Activated CD4-positive, alpha-beta memory T cell treated with anti-CD3 and anti-CD28 coated beads, Interleukin-2, amount 10 ng/mL, durations not matched to agents 7 days and 5 days (primary cell): ENCODE measurements around the gene MIAT. TPM values are rescaled to one million over a fixed set of nuclear protein-coding genes. Genes with fewer than 3 reads are reported as not detected.

ENCODE experiments used
- CTCF ChIA-PET: fragments of 350-600 bp; sonication (Branson Sonifier 250); formaldehyde crosslinking; loops from one replicate; lab custom pipeline; 2021; ENCODE audit warnings: antibody characterized with exemption, inconsistent platforms; lab: Charles Lee
- POLR2A ChIA-PET: fragments of 350-600 bp; sonication (Branson Sonifier 250); formaldehyde crosslinking; loops from one replicate; lab custom pipeline; 2021; ENCODE audit warnings: antibody characterized with exemption; lab: Charles Lee
- DNase-seq: peaks from one replicate; pipeline ENCODE4 v3.0.0-alpha.2; 2020
- H3K27ac Mint-ChIP-seq: one replicate; pipeline ENCODE4 v1.8.0; 2021; ENCODE audit warnings: mild to moderate bottlenecking, mixed read lengths
- H3K27me3 Mint-ChIP-seq: one replicate; pipeline ENCODE4 v1.8.0; 2021; ENCODE audit warnings: mixed read lengths
- H3K36me3 Mint-ChIP-seq: one replicate; pipeline ENCODE4 v1.8.0; 2021; ENCODE audit warnings: low read depth, mixed read lengths
- H3K4me1 Mint-ChIP-seq: one replicate; pipeline ENCODE4 v1.8.0; 2021; ENCODE audit warnings: mixed read lengths
- H3K4me3 Mint-ChIP-seq: one replicate; pipeline ENCODE4 v1.8.0; 2021; ENCODE audit warnings: mild to moderate bottlenecking, mixed read lengths
- H3K9me3 Mint-ChIP-seq: one replicate; pipeline ENCODE4 v1.8.0; 2021; ENCODE audit warnings: mixed read lengths
- total RNA-seq, 2 experiments: library from RNA; stranded (reverse); gene quantifications; one replicate each; pipeline ENCODE4 v1.2.3, GENCODE V29; 2021

The MIAT gene
- total RNA-seq, 2 experiments from 2014 or later: 185 to 186 TPM

DNA sequence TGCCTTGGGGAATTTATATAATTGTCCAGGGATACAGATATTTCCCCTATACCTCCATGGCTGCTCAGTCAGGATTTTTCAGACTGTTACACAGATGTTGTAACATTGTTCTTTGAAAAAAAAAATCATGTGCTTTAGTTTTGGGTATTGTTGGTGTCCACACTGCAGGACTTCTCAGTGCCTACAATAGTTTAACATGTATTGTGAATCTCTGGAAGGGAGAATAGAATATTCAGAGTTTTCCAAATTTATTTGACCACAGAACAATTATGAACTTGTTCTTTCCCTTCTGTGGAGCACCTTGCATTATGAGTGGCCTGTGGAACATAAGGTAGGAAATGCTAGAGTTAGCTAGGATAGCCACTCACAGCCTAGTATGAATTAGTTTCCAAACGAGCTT, 21.1 kb upstream of the MIAT start:
- no peak overlapping the region for H3K27ac Mint-ChIP-seq
- no peak overlapping the region for H3K4me3 Mint-ChIP-seq

GRCh38 chr22:26642465-26643417, 14.6 kb upstream of the MIAT start:
- peaks cover 4% of the 10 kb centered on the region for H3K36me3 Mint-ChIP-seq
- peak overlapping the region; percentile 94 for H3K27ac Mint-ChIP-seq
- ChIA-PET POLR2A (interaction anchor here (0.7 to 2.8 kb wide), 12 partner anchors 8 to 164 kb away, joined by 3 to 18 read pairs (median 4); partner anchors contain the start of genes HPS4, SRRD and TFIP11), CTCF (interaction anchor here (0.5 to 1.9 kb wide), 16 partner anchors 14 to 352 kb away, joined by 3 to 10 read pairs (median 4); partner anchors contain the start of gene CRYBB1)
- peak overlapping the region; percentile 53 for H3K4me3 Mint-ChIP-seq
- H3K27me3 Mint-ChIP-seq: no peaks in the 10 kb centered on the region
- H3K4me1 Mint-ChIP-seq: peaks cover 85% of the 10 kb centered on the region
- no peaks in the 10 kb centered on the region for H3K9me3 Mint-ChIP-seq
- peak; percentile 89 for DNase-seq

More for the DNA sequence above, 21.1 kb upstream of the MIAT start:
- no peak for DNase-seq
- POLR2A ChIA-PET: no interaction called here
- Mint-ChIP-seq H3K27me3 (peaks cover 8% of the 10 kb centered on the region), H3K9me3 (no peaks in the 10 kb centered on the region), H3K4me1 (peaks cover 44% of the 10 kb centered on the region), H3K36me3 (peaks cover 8% of the 10 kb centered on the region)
- CTCF ChIA-PET: no interaction called here

- ChIA-PET POLR2A (interaction anchor here (0.8 to 2.8 kb wide), 8 partner anchors 12 to 164 kb away, joined by 3 to 18 read pairs (median 4); partner anchors contain the start of genes HPS4, SRRD and TFIP11), CTCF (interaction anchor here (0.6 to 1.9 kb wide), 14 partner anchors 19 to 279 kb away, joined by 3 to 10 read pairs (median 4); partner anchors contain the start of gene CRYBB1)
- Mint-ChIP-seq H3K9me3 (no peaks in the 10 kb centered on the region), H3K4me3 (peak overlapping the region; percentile 53), H3K27me3 (no peaks in the 10 kb centered on the region), H3K4me1 (peaks cover 89% of the 10 kb centered on the region), H3K27ac (peak overlapping the region; percentile 94), H3K36me3 (peaks cover 4% of the 10 kb centered on the region)
- peak; percentile 49 for DNase-seq
Measured at GRCh38 chr22:26643418-26644100, 13.8 kb upstream of the MIAT start.

DNA sequence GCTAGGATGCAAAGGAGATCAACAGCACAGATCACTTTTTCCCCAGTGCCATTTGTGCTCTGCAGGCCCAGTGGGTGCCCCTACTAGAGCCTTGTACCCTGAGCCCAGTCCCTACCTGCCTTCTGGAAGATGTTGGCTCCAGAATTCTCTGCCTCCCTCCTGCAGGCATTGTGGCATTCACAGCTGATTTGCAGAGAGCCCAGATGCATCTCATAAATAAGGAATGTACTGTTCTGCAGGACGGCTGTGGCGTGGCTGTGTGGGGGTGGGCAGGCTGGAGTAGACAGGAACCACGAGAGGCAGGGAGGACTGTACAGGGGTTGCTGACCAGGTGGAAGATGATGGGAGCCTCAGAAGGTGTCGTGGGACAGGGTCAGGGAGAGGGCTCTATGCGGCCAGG, 11.2 kb upstream of the MIAT start:
- ChIA-PET CTCF (no interaction called here), POLR2A (no interaction called here)
- no peaks in the 10 kb centered on the region for H3K9me3 Mint-ChIP-seq
- peaks cover 1% of the 10 kb centered on the region for H3K27me3 Mint-ChIP-seq
- peak overlapping the region; percentile 32 for H3K27ac Mint-ChIP-seq
- H3K4me3 Mint-ChIP-seq: no peak overlapping the region
- H3K4me1 Mint-ChIP-seq: peaks cover 97% of the 10 kb centered on the region
- H3K36me3 Mint-ChIP-seq: no peaks in the 10 kb centered on the region
- DNase-seq: no peak

DNA sequence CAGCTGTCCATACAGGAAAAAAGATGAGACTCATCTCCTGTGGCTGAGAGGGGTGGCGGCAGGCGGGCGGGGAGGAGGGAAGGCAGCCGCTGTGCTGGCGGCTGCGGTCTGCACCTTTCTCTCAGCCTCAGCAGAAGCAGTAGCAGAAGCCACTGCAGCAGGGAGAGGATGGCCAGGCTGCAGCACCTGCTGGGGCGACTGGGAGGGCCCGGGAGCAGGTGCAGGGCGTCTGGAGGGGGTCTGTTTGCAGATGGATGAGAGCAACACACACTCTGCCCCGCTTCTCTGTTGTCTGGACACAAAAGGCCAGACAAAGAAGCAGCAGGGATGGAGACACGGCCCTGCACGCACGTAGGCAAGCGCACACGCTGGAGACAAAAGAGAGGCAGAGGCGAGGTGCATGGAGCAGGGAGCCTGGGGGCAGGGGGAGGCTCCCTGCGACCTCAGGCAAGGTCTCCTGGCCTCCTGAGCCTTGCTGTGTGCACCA, 9.3 kb upstream of the MIAT start:
- peaks cover 83% of the 10 kb centered on the region for H3K4me1 Mint-ChIP-seq
- H3K36me3 Mint-ChIP-seq: no peaks in the 10 kb centered on the region
- H3K27me3 Mint-ChIP-seq: peaks cover 9% of the 10 kb centered on the region
- peak overlapping the region; percentile 21 for H3K4me3 Mint-ChIP-seq
- peak; percentile 72 for DNase-seq
- peak overlapping the region; percentile 63 for H3K27ac Mint-ChIP-seq
- POLR2A ChIA-PET: interaction anchor here (0.6 to 1.5 kb wide), 3 partner anchors 9 to 284 kb away, joined by 3 to 6 read pairs (median 3); partner anchors contain the start of gene MIAT
- H3K9me3 Mint-ChIP-seq: no peaks in the 10 kb centered on the region
- CTCF ChIA-PET: interaction anchor here (1.1 kb wide), 1 partner anchor 145 kb away, joined by 3 read pairs; no protein-coding TSS in a partner anchor

- POLR2A ChIA-PET: no interaction called here
- Mint-ChIP-seq H3K9me3 (no peaks in the 10 kb centered on the region), H3K27ac (peak overlapping the region; percentile 63), H3K27me3 (peaks cover 16% of the 10 kb centered on the region), H3K4me3 (peak overlapping the region; percentile 21), H3K36me3 (no peaks in the 10 kb centered on the region), H3K4me1 (peaks cover 76% of the 10 kb centered on the region)
- CTCF ChIA-PET: interaction anchor here (3.0 kb wide), 1 partner anchor 146 kb away, joined by 9 read pairs; no protein-coding TSS in a partner anchor
- no peak for DNase-seq
Measured at GRCh38 chr22:26648528-26649388, 8.6 kb upstream of the MIAT start.

- no peak overlapping the region for H3K4me3 Mint-ChIP-seq
- H3K4me1 Mint-ChIP-seq: peaks cover 58% of the 10 kb centered on the region
- ChIA-PET POLR2A (interaction anchor here (0.9 to 1.7 kb wide), 4 partner anchors 9 to 167 kb away, joined by 3 to 5 read pairs (median 4); partner anchors contain the start of genes HPS4 and SRRD), CTCF (interaction anchor here (0.8 to 3.0 kb wide), 5 partner anchors 14 to 286 kb away, joined by 3 to 10 read pairs (median 3); no protein-coding TSS in a partner anchor)
- no peaks in the 10 kb centered on the region for H3K36me3 Mint-ChIP-seq
- H3K27me3 Mint-ChIP-seq: peaks cover 29% of the 10 kb centered on the region
- no peak for DNase-seq
- no peaks in the 10 kb centered on the region for H3K9me3 Mint-ChIP-seq
- no peak overlapping the region for H3K27ac Mint-ChIP-seq
Measured at GRCh38 chr22:26650722-26651421, 6.5 kb upstream of the MIAT start.

- peaks cover 29% of the 10 kb centered on the region for H3K27me3 Mint-ChIP-seq
- H3K36me3 Mint-ChIP-seq: no peaks in the 10 kb centered on the region
- no peak for DNase-seq
- no peaks in the 10 kb centered on the region for H3K9me3 Mint-ChIP-seq
- H3K4me3 Mint-ChIP-seq: no peak overlapping the region
- peaks cover 49% of the 10 kb centered on the region for H3K4me1 Mint-ChIP-seq
- POLR2A ChIA-PET: interaction anchor here (1.7 kb wide), 1 partner anchor 10 kb away, joined by 5 read pairs; no protein-coding TSS in a partner anchor
- CTCF ChIA-PET: interaction anchor here (0.8 to 2.0 kb wide), 4 partner anchors 14 to 287 kb away, joined by 3 to 10 read pairs (median 3); no protein-coding TSS in a partner anchor
- H3K27ac Mint-ChIP-seq: no peak overlapping the region
Measured at GRCh38 chr22:26651815-26652214, 5.6 kb upstream of the MIAT start.

- peak overlapping the region; percentile 88 for H3K27ac Mint-ChIP-seq
- ChIA-PET POLR2A (interaction anchor here (1.4 to 11.9 kb wide), 2 partner anchors 14 to 146 kb away, joined by 3 to 117 read pairs; partner anchors contain the start of gene TFIP11), CTCF (no interaction called here)
- peaks cover 42% of the 10 kb centered on the region for H3K4me1 Mint-ChIP-seq
- H3K36me3 Mint-ChIP-seq: peaks cover 32% of the 10 kb centered on the region
- no peaks in the 10 kb centered on the region for H3K9me3 Mint-ChIP-seq
- DNase-seq: no peak
- H3K4me3 Mint-ChIP-seq: peak overlapping the region; percentile 96
- peaks cover 19% of the 10 kb centered on the region for H3K27me3 Mint-ChIP-seq
Measured at GRCh38 chr22:26658161-26658560, 773 bp downstream of the MIAT start.

DNA sequence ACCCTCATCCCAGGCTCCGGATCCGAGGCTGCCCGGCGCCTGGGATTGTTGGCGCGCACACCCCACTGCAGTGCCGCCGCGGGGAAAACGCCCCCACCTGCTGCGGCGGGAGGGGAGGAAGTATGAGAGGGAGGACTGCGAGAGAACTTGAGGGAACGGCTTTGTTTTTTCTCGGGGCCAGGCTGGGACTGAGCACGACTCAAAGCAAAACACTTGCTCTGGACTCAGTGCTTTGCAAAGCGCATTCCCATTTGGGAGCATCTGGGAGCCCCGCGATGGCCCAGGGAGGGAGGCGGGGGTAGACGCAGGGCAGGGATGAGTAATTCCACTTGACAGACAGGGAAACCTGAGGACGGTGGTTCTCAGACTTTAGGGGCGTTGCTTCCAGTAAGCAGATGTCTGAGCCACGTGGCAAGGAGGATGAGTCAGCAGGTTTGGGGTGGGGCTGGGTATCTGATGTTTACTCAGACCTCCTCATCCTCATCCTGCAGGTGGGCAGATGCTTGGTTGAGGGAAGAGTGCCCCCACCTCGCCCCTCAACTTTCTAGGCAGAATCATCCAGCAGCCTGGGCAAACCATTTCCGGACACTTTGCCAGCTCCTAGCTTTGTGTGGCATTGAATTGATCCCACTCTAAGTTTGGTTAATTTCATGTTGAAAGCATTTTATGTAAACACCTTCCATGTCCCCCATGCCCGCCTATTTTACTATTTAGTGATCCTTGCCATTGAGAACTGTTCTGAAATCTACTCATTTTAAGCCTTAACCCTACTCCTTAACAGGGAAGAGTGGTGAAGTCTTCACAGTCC, 1.5 kb downstream of the MIAT start:
- Mint-ChIP-seq H3K4me3 (peak overlapping the region; percentile 96), H3K27ac (peak overlapping the region; percentile 88), H3K27me3 (peaks cover 12% of the 10 kb centered on the region), H3K9me3 (no peaks in the 10 kb centered on the region), H3K36me3 (peaks cover 39% of the 10 kb centered on the region), H3K4me1 (peaks cover 48% of the 10 kb centered on the region)
- ChIA-PET CTCF (no interaction called here), POLR2A (interaction anchor here (1.4 to 11.9 kb wide), 2 partner anchors 14 to 147 kb away, joined by 3 to 117 read pairs; partner anchors contain the start of gene TFIP11)
- DNase-seq: peak; percentile 88
